MCF 10A (cell line): Measurements from ENCODE around the gene SERPINB8. TPM values are rescaled to one million over a fixed set of nuclear protein-coding genes. Genes with fewer than 3 reads are reported as not detected.
A peak's percentile ranks its signal among the peaks of the same experiment; 100 is the strongest.

ENCODE experiments used
- Bru-seq: library from RNA; stranded (reverse); fragments of 400-500 nt; gene quantifications from one replicate; lab custom pipeline; 2021; lab: Mats Ljungman, UMichigan
- BruChase-seq, 2 experiments: library from RNA; stranded (reverse); fragments of 400-500 nt; gene quantifications; one replicate each; lab custom pipeline; 2021; lab: Mats Ljungman, UMichigan
- BruUV-seq: library from RNA; stranded (reverse); fragments of 400-500 nt; replicated peaks from 2 replicates; lab custom pipeline; 2021; lab: Mats Ljungman, UMichigan
- CTCF ChIA-PET: fragments of 300-600 bp; sonication (Branson Sonifier 250); formaldehyde crosslinking; extraction: SDS; loops from one replicate; lab custom pipeline; 2021; ENCODE audit warnings: antibody characterized with exemption, inconsistent platforms; lab: Yijun Ruan, JAX
- POLR2A ChIA-PET: fragments of 300-600, 350-650 bp; sonication (Branson Sonifier 250); formaldehyde crosslinking; extraction: SDS; loops from one replicate; lab custom pipeline; 2020; ENCODE audit warnings: antibody characterized with exemption, inconsistent platforms; lab: Yijun Ruan, JAX
- DNase-seq: peaks from one replicate; pipeline ENCODE4 v3.0.0-alpha.2; 2018; ENCODE audit not compliant: unreplicated experiment
- H3K27ac Mint-ChIP-seq: one replicate; pipeline ENCODE4 v1.8.0; 2022; ENCODE audit warnings: mild to moderate bottlenecking, low read depth, mixed read lengths; ENCODE audit not compliant: unreplicated experiment
- H3K27me3 Mint-ChIP-seq: one replicate; pipeline ENCODE4 v1.8.0; 2022; ENCODE audit warnings: mixed read lengths; ENCODE audit not compliant: insufficient read depth, unreplicated experiment
- H3K36me3 Mint-ChIP-seq: one replicate; pipeline ENCODE4 v1.8.0; 2022; ENCODE audit warnings: mild to moderate bottlenecking, moderate library complexity, mixed read lengths; ENCODE audit not compliant: insufficient read depth, unreplicated experiment
- H3K4me1 Mint-ChIP-seq: one replicate; pipeline ENCODE4 v1.8.0; 2022; ENCODE audit warnings: mixed read lengths; ENCODE audit not compliant: insufficient read depth, unreplicated experiment
- H3K4me3 Mint-ChIP-seq: one replicate; pipeline ENCODE4 v1.8.0; 2022; ENCODE audit warnings: mild to moderate bottlenecking, moderate library complexity, mixed read lengths; ENCODE audit not compliant: unreplicated experiment
- H3K9me3 Mint-ChIP-seq: one replicate; pipeline ENCODE4 v1.8.0; 2022; ENCODE audit warnings: mixed read lengths; ENCODE audit not compliant: unreplicated experiment
- CTCF ChIP-seq: fragments of 200-600 bp; IDR thresholded peaks from one replicate; pipeline ENCODE4 v1.8.0; 2022; ENCODE audit warnings: antibody characterized with exemption, mild to moderate bottlenecking; ENCODE audit not compliant: unreplicated experiment
- intact Hi-C: fragments of 100-400 bp; cut with micrococcal nuclease; formaldehyde crosslinking; loops from 2 replicates; pipeline ENCODE4 v1.14.1; 2022
- long read RNA-seq: library from polyadenylated mRNA; stranded (forward); transcript quantifications from one replicate; pipeline ENCODE4 v2.0.0, GENCODE V29; 2022
- total RNA-seq: library from RNA; stranded (reverse); gene quantifications from 2 replicates; pipeline ENCODE4 v1.2.3, GENCODE V29; 2022

Gene SERPINB8, protein sequence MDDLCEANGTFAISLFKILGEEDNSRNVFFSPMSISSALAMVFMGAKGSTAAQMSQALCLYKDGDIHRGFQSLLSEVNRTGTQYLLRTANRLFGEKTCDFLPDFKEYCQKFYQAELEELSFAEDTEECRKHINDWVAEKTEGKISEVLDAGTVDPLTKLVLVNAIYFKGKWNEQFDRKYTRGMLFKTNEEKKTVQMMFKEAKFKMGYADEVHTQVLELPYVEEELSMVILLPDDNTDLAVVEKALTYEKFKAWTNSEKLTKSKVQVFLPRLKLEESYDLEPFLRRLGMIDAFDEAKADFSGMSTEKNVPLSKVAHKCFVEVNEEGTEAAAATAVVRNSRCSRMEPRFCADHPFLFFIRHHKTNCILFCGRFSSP
- total RNA-seq (54.1 and 58.0 TPM in 2 replicates), Bru-seq, nascent RNA (percentile 92 among the genes with signal in this experiment), BruChase-seq, experiment 1, labeled RNA remaining after a 6-hour chase (percentile 76 among the genes with signal in this experiment), BruChase-seq, experiment 2, labeled RNA remaining after a 2-hour chase (percentile 85 among the genes with signal in this experiment)
- long read RNA-seq, transcript SERPINB8-208 (6 exons, 3,192 nt) = minor isoform, 13 of 125 reads
- long read RNA-seq, transcript SERPINB8-203 (7 exons, 3,477 nt) = major isoform, 39 of 125 reads
- long read RNA-seq, transcript SERPINB8-202 (7 exons, 3,387 nt) = minor isoform, 25 of 125 reads
- long read RNA-seq, partial matches to known transcripts = 10 of 125 reads
- long read RNA-seq, other reads (novel, unspliced or antisense) = 38 of 125 reads

DNA sequence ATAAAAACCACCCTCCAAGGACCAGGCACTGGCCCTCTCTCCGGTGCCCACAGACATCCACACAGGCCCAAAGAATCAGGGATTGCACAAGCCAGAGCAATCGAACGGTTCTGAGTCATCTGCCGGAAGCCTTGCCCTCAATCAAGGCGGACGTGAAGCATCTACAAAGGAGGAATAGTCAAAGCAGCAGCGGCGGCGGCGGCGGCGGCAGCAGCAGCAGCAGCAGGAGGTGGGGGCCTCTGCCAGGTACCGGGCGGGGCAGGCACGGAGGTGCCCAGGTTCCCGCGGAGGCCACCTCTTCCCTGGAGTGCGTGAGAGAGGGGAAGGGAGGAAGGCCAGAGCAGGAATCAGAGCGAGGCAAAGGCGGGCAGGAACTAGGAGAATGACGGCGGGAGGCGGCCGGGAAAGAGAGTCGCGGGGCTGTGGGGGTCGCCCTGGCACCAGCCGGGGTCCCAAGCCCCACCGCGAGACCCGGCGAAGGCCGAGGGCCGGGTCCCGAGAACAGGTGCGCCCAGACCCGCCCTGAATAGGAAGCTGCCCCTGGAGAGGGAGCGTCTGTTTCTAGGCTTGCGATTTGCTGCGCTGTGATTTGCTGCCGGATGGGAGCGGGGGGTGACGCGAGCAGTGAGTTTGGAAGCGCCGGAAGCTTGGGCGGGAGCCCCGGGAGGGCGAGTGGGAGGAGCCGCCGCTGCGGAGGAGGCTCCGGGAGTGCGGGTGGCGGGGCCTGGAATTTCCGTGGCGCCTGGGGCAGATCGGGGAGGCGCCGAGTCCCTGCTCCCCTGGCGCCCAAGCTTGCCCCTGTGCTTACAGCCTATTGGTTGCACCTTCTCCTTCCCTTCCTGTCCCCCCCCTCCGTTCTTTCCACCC is at the start of gene SERPINB8:
Gene SERPINB8 (plus strand): TSS at position 140 of the 867 bp plus-strand sequence. CDS start 8,228 bp downstream, outside the sequence.
- peak; percentile 95 for DNase-seq
- H3K9me3 Mint-ChIP-seq = no peaks in the 10 kb centered on the region
- TF ChIP-seq CTCF = no peak
- peaks cover 12% of the 10 kb centered on the region for H3K36me3 Mint-ChIP-seq
- ChIA-PET POLR2A (interaction anchor here (0.5 to 1.3 kb wide), 17 partner anchors 8 to 1330 kb away, joined by 3 to 9 read pairs (median 4); no protein-coding TSS in a partner anchor), CTCF (interaction anchor here (1.9 kb wide), 1 partner anchor 34 kb away, joined by 4 read pairs; no protein-coding TSS in a partner anchor)
- intact Hi-C loops = no loop called here
- no TSS peak for BruUV-seq
- H3K4me1 Mint-ChIP-seq = peaks cover 35% of the 10 kb centered on the region
- H3K27ac Mint-ChIP-seq = peak within 1 kb of the TSS; percentile 100
- H3K27me3 Mint-ChIP-seq = no peaks in the 10 kb centered on the region
- H3K4me3 Mint-ChIP-seq = peak within 1 kb of the TSS; percentile 90

DNA sequence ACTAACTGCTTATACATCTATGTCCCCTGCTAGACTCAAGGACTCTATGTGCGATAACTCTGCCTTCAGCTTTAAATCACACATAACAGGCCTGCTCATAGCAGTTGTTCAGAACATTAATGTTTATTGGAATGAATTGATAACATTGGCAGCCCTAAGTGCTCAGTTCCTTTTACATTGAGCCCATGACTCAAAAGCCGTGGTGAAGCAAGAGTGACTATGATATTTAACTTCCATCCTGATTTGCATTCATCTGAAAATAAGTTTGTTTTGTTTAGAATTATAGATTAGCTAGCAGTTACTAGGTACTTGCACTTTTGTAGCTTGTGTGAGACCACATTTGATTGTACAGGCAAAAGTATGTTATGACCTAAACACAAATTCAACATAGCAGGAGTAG is 47.8 kb upstream of the SERPINB8 start:
- Mint-ChIP-seq H3K4me3 (no peak overlapping the region), H3K36me3 (no peaks in the 10 kb centered on the region), H3K27me3 (no peaks in the 10 kb centered on the region), H3K27ac (no peak overlapping the region), H3K9me3 (no peaks in the 10 kb centered on the region), H3K4me1 (no peaks in the 10 kb centered on the region)
- ChIA-PET CTCF (interaction anchor here (0.9 to 4.6 kb wide), 3 partner anchors 14 to 411 kb away, joined by 3 to 30 read pairs (median 4); no protein-coding TSS in a partner anchor), POLR2A (no interaction called here)
- no peak for DNase-seq
- BruUV-seq = no TSS peak
- intact Hi-C loops = no loop called here
- no peak for TF ChIP-seq CTCF

GRCh38 chr18:63924551-63924950 is 45.3 kb upstream of the SERPINB8 start:
- POLR2A ChIA-PET = interaction anchor here (1.8 kb wide), 1 partner anchor 12 kb away, joined by 4 read pairs; no protein-coding TSS in a partner anchor

More at GRCh38 chr18:63924551-63924950, 45.3 kb upstream of the SERPINB8 start:
- intact Hi-C loops = no loop called here
- no peaks in the 10 kb centered on the region for H3K36me3 Mint-ChIP-seq
- no TSS peak for BruUV-seq
- H3K27ac Mint-ChIP-seq = no peak overlapping the region
- H3K9me3 Mint-ChIP-seq = no peaks in the 10 kb centered on the region
- no peak for DNase-seq
- H3K4me1 Mint-ChIP-seq = no peaks in the 10 kb centered on the region
- no peak overlapping the region for H3K4me3 Mint-ChIP-seq
- H3K27me3 Mint-ChIP-seq = no peaks in the 10 kb centered on the region
- no peak for TF ChIP-seq CTCF
- CTCF ChIA-PET = interaction anchor here (1.0 to 4.6 kb wide), 2 partner anchors 12 to 330 kb away, joined by 4 to 30 read pairs; no protein-coding TSS in a partner anchor
